NCI-H510A treated with DMSO at 0.1 percent for 48 hours (cell line): Measurements from ENCODE around the gene KCNH1.
"Not testable (repeated sequence)": the region's sequence is repeated elsewhere in the genome, so short reads cannot be mapped to it uniquely, and the experiment has no call there.

Source experiments
- DNase-seq: peaks from one replicate; lab custom pipeline; 2025; lab: John Stamatoyannopoulos, UW

KCNH1 gene

DNA sequence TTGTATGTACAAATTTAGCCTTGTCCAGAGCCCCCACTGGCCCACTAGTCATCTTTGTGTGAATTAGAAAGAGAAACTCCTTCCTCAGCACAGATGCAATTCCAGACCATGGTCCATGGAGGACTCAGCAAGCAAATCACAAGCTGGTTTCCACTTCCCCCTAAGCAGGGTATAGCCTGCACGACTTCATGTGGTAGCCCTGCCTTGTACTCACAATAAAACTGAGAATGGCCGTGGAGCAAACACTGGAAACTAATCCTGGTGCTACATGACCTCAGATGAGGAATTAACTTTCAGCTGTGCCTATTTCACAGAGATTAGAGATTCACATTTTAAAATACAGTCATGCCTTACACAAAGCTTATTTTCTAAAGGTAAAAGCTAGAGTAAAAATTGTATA, 32.5 kb downstream of the KCNH1 start:
- DNase-seq = no peak

DNA sequence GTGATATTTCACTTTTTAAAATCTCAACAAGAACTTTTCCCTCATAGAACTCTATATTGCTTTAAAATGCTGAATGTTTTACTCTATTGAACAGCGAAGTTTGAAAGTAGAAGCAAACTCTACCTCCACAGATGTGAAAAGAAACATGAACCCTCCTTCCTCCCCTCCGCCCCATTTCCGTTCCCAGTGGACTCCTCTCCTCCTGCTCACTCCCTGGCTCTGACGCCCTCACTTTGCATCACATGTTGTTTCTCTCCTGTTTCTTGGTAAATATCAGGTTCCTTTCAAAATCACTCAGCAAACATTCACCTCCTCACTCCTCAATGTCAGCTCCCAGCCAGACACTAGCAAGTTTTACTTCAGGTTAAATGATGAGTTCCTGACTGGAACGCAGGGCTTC, 34.6 kb downstream of the KCNH1 start:
- DNase-seq = no peak

DNA sequence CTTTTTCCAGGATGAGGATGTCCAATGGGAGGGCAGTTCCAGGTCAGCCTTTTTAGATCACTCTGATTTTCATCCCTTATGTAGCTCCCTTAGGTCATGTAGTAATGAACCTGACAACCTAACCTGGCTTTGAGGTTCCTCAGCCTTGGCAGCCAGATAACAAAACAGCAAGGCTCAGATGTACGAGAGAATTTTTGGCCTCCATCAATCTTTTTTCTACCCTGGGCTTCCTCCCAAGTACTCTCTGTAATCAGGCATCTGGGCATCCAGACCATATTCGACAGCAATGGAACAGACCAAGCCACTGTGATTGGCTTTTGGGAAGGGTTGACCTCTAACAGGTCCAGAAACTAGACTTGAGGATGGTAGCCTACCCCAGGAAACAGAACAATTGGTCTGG, 38.6 kb downstream of the KCNH1 start:
- no peak for DNase-seq

DNA sequence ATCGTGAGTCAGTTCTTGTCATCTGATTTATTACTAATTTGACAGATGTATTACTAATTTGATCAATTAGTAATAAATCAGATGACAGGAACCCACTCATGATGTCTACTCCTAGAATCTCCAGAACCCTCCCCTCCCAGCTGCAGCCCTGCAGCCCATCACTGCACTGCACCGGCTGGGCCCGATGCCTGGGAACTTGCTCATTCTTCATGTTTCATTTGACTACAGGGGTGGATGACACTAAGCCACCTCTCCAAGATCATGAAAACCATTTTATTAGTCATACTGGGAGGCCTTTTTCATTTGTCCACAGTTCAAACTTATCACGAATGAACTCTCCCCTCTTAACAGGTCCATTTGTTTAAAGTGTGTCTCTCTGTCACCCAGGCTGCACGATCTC, 41.0 kb downstream of the KCNH1 start:
- DNase-seq = no peak

DNA sequence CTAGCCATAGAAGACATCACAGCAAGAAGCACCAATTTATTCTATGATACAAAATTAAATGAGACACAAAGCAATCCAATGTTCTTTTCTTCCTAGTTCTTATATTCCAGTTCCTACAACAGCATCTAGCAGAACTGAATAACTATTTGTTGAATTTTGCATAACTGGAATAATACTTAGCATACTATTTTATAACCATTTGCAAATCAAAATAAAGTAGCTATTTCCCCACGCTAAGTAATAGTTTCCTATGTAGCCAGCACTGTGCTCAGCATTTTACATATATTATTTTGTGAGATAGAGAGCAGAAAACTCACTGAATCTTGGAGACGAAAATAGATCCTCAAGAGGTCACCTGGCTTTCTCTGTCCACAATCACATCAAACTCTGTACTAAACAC, 42.1 kb downstream of the KCNH1 start:
- DNase-seq = no peak

DNA sequence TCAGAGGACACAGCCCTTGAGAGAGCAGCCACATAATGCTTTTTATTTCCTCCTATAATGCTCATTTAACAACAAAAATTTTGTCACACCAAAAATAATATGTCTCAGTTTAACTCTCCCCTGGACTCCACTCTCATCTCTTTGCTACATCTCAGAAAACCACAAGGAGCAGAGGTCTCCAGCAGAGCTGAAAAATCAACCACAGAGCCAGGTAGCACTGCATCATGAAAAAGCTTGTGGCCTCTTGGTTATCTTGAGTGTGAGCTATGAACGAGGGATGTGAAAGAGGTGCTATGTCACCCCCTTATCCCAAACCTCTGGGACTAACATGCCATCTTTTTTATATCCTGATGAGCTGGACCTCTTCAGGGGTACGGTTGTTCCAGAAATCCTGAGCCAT, 44.4 kb downstream of the KCNH1 start:
- DNase-seq = no peak

DNA sequence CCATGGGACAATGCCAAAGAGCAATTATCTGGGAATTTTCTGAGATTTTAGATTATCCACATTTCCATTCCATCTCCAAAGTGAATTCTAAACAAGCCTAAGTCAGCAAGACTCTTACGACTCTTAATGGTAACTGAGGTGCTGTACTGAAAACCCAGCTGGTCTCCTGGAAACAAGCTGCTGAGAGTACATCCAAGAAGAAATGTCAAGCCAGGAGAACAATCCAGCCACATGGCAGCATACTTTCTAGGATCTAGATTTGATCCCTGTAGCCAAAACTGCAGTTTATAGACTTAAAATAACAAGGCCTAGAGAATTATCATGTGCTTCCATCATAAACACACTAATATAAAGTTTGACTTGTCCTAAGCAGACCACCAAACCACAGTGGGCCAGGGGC, 45.8 kb downstream of the KCNH1 start:
- DNase-seq = no peak

DNA sequence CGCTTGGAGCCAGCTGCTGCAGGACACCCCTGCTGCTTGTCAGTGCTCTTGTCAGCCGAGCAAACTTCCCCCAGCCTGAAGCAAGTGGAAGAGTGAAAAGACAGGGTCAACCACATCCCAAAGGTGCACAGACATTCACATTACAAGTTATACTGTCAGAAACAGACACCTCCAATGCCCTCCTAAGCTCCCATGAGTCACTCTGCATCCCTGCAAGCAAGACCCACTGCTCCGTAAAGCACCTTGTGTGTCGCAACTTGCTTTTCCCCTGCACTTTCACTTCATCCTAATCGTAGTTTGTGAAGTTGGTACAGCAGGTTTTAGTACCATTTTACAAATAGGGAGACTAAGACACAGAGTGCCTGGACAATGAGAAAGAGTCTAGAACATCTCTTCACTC, 51.1 kb downstream of the KCNH1 start:
- DNase-seq = no peak

DNA sequence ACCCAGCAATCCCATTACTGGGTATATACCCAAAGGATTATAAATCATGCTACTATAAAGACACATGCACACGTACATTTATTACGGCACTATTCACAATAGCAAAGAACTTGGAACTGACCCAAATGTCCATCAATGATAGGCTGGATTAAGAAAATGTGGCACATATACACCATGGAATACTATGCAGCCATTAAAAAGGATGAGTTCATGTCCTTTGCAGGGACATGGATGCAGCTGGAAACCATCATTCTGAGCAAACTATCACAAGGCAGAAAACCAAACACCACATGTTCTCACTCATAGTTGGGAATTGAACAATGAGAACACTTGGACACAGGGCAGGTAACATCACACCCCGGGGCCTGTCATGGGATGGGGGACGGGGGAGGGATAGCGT, 52.5 kb downstream of the KCNH1 start:
- DNase-seq = not testable (repeated sequence)

DNA sequence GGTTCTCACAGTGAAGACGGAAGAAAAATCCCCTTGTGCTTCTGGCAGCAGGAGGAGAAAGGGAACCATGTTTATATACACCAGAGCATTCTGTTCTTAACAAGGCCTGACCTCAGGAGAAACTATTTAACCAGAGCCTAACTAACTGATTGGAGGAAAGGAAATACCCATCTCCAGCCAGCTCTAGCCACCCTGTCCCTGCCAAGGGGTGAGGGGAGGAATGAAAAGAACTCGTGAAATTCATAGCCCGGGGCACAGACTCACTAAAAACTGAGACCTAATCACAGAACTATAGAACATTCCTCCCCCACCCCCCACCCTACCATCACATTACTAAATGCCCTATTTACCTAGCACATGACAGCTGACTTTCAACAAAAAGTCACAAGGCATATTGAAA, 65.0 kb downstream of the KCNH1 start:
- DNase-seq = no peak

DNA sequence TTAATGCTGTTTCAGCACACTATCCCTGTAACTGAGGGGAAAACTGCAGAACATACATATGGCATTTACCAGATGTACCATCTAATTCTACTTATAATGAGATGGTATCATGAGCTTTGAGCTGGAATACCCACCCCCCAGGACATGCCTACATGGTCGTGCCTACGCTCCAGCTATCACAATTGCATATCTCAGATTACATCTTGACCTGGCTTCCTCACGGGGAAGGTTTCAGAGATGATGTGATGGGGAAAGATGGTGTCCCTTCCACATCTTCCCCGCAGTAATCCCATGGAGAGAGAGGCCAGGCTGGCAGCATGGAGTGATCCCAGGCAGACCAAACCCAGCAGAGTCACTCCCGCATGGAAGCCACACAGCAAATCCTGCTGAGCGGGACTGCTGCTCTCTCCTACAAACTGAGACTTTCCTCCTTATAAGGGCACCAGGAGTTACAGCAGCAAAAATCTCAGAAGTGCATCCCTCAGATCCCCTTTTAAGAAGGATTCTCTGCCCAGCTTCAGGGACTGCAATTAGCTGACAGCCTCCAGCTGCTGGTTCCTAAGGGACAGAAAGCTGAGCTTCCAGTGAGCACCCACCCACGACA, 67.1 kb downstream of the KCNH1 start:
- no peak for DNase-seq

DNA sequence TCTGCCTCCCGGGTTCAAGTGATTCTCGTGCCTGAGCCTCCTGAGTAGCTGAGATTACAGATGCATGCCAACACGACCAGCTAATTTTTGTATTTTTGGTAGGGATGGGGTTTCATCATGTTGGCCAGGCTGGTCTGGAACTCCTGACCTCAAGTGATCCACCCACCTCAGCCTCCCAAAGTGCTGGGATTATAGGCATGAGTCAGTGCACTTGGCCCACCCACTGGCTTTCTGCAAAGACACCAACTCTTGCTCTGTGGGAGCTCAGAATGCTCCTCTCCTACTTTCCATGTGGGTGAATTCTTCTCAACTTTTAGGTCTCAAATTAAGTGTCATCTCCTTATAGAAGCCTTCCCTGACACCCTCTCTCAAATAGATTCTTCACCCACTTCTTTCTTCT, 92.1 kb downstream of the KCNH1 start:
- DNase-seq = not testable (repeated sequence)

DNA sequence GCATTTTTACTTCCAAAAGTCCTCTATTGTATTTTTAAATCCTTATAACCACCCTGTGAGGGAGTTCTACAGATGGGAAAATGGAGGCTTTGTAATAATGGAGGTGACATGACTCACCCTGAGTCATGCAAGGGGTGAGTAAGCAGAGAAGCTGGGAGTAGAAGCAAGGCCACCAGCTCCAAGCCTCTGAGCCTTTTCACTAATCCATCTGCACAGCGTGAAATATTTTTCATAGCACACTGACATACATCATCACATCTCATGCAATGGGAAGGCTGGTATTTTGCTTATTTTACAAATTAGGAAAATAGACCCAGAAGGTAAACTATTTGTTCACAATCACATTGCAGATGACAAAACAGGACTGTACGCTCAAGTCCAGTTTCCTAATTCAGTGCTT, 96.9 kb downstream of the KCNH1 start:
- no peak for DNase-seq

DNA sequence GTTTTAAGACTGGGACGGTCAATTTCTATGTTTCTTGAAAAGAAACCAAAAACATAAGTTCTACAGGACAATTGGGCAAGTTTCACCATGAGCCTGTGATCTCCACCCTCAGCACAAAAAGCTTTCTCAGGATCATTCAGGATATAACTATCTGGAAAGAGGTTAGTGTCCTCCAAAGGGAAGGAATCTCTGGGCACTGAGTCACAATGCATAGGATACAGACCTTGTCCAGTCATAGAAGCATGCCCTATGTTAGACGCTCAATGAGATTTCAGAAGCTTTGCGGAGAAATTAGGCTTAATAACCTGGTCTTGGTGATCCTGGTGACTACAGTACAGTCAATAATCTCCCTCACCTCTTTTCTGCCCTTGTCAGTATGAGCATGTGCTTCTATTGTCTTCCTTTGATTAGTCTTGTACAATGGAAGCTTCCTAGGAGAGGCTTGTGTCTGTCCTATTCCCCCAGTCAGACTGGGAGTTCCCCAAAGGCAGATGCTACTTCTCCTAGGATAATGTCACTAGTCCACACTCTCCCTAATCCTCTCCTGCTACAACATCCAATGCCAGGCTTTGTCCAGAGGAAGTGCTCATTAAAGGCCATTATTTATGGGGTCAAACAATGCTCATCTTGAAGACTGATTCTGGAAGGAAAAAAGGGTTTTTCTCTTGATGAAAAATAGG, 97.4 kb downstream of the KCNH1 start:
- no peak for DNase-seq

DNA sequence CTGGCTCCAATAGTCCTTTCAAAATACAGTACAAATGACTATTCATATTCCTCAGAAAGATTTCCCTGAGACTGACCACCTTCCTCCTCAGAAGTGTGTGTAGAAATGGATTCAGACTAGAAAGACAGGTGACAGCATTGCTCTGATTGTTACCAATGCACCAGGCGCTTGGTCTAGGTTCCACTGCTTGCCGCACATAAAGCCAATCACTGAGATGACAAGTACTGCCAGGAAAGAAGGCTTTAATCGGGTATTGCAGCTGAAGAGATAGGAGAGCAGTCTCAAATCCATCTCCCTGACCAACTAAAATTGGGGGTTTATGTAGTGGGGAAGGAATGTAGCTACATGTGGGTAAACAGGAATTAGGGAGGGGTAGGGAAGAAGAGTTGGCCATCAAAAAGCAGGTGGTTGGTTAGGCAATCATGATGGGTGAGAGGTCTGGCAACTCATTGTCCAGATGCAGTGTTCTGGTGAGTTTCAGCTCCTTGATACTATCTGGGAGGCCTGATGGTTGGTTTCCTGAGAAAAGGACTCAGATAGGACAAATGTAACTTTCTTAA, 98.0 kb downstream of the KCNH1 start:
- no peak for DNase-seq

DNA sequence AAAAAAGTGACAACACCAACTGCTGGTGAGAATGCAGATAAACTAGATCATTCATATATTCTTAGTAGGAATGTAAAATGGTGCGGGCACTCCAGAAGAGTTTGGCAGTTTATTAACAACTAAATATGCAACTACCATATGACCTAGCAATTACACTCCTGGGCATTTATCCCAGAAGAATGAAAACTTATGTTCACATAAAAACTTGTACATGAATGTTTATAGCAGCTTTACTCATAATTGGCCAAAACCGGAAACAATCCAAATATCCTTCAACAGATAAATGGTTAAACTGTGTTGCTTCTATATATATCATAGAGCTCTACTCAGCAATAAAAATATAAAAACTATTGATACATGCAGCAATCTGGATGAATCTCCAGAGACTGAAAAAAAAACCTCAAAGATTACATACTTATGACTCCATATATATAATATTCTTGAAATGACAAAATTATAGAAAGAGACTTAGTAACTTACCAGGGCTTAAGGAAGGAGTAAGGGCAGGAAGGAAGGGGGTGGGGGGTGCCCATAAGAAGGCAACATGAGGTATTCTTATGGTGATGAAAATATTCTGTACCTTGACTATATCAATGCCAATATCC, 99.9 kb downstream of the KCNH1 start:
- DNase-seq = no peak

DNA sequence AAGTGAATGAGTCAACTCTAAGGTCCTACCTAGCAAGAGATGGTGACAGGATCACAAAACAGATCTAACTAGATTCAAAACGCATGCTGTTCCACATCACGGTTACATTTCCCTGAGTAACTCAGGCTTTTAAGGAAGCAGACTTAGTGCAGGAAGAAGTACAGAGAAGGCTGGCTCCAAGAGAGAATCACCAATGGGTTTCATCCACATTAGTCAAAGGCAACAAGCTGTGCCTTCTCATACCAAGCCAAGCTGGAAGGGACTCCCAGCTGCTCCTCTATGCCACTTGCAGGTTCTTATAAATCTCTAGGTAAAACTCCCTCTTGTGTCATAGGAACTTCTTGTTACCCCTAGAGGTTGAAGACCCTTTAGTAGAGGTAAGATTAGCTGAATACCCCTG, 109.0 kb downstream of the KCNH1 start:
- DNase-seq = no peak

DNA sequence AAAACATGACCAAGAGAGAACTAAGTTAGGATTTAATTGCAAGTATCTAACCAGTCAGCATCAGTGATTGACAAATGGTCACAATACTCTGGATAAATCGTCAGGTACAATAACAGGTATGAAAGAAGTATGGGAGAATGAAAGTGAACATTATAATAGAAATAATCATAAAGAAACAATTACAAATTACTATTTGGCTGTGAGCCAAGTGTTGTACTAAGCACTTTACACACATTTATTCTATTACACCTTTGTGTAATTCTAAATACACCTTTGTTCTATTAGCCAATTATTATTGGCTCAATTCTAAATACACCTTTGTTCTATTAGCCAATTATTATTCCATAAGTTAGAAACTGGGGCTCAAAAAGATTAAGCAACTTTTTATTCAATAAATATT, 114.7 kb downstream of the KCNH1 start:
- no peak for DNase-seq

DNA sequence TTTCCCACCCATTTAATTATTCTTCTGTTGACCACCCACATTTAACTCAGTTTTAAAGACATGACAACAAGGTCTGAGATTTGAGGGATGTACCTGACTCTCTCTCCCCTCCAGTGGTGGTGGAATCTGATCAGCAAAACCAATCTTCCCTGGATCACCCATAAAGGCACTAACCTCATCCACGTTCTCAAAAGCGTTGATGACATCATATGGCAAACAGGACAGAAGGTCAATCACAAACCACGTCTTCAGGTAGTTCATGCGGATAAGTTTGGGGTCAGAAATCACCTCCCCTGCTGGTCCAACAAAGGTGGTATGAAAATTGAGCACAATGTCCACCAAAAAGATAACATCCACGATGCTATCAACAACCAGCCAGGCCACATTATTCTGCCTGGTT, 115.3 kb downstream of the KCNH1 start:
- DNase-seq = no peak

DNA sequence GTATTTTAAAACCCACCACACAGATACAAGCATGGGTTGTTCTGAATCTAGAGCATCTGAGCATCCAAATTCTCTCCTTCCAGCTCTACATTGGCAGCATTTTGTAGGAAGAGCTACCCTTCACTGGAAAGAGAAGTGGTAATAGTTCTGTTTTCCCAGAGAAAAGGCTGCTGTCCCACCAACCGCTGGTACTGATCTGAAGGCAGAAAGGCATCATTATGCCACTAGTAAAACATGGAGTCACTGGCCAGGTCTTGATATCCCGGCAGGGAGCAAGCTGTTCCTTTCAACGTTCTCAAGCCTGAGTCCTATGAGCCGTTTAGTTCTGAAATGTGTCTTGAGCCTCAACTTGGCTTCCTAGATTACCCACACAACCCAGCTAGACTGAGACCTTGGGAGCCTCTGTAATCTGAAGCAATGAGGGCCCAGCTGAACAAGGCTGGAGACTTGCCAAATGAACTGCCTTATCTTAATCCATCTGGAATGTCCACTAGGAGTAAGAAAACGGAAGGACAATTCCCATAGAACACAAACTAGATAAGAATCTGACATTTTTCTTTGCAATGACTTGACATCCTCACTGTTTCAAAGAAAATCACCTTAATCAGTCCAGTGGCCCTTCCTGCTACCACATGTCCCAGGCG, 116.8 kb downstream of the KCNH1 start:
- DNase-seq = no peak

DNA sequence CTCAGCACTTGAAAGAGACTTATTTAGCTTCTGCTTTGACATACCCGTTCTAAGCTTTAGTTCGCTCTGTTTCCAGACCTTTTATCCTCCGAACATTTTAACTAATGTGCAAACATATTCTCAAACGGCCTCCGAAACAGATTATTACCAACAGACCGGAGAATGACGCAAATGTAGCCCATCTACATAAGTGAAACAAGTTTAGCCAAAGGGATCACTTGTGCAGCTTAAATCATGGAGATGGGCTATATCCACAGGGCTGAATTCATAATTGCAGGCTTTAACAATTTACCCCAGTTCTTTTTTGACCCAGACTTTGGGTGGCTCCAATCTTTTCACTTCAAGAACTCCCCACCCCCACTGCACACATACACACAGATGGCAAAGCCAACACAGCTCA, 119.7 kb downstream of the KCNH1 start:
- no peak for DNase-seq

DNA sequence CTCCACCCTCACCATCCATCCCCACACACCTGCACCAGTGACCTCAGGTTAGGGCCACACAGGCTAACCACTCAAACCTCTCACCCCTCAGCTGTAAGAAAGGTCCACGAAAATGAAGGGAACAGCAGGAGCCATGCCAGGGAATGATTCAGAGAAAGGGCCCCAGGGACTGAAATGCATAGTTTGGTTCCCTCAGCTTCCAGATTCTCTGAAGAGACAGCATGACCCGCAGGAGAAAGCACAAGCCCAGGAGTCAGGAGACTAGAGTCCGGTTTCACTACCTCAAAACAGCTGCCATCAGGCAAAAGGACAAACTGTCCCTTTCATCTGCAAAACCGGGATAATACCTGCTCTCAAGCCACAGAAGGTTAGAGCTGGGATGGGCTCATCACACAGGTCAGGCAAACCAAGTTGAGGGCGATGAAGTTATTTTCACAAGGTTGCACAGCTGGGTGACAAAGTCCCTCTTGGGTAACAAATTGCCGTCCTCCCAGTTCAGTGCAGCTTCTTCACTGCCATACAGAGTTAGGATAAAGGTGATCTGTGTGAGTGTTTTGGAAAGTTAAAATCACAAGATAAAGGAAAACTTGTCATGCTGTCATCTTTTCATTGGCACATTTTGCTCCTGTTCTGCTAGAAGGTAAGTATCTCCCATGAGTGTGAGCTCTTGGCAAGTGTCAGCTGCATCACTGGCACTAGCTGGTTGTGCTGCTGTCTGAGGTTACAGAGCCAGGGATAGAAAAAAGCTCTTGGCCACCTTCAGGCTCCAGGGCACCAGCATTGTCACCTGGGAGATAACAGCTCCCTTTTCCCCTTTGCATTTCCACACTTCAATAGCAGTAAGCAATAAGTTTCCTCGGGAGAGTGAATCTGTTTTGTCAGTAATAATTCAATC, 120.4 kb downstream of the KCNH1 start:
- no peak for DNase-seq
